HTR-8/SVneo (cell line): Measurements from ENCODE around the gene GORASP1.
A peak's percentile ranks its signal among the peaks of the same experiment; 100 is the strongest.

Experiments
- DNase-seq: peaks from one replicate; pipeline ENCODE4 v3.0.0; 2011; ENCODE audit warnings: low spot score, mixed read lengths; ENCODE audit not compliant: insufficient read length
- FAIRE-seq: peaks from 2 replicates; lab custom pipeline; 2011; peaks lifted over from hg19 to GRCh38; lab: Jason Lieb, UNC

Gene GORASP1

GRCh38 chr3:39103791-39104552, 3.5 kb downstream of the GORASP1 start:
- no peak for DNase-seq
- FAIRE-seq, result no peak

GRCh38 chr3:39103324-39103693, 4.1 kb downstream of the GORASP1 start:
- no peak for FAIRE-seq

GRCh38 chr3:39102504-39103323, 4.7 kb downstream of the GORASP1 start:
- DNase-seq, result no peak

More at GRCh38 chr3:39103324-39103693, 4.1 kb downstream of the GORASP1 start:
- DNase-seq, result no peak

GRCh38 chr3:39101022-39101689, 6.3 kb downstream of the GORASP1 start:
- DNase-seq, result peak; percentile 61
- no peak for FAIRE-seq

More at GRCh38 chr3:39102504-39103323, 4.7 kb downstream of the GORASP1 start:
- no peak for FAIRE-seq

- DNase-seq (no peak), FAIRE-seq (no peak)
These were observed 6.9 kb downstream of the GORASP1 start for GRCh38 chr3:39100500-39100886.

- FAIRE-seq, result no peak
- DNase-seq, result no peak
These were observed 7.5 kb downstream of the GORASP1 start for GRCh38 chr3:39099738-39100499.

GRCh38 chr3:39099242-39099641, 8.2 kb downstream of the GORASP1 start:
- DNase-seq (no peak), FAIRE-seq (no peak)

- FAIRE-seq (no peak), DNase-seq (no peak)
These were observed 8.9 kb downstream of the GORASP1 start for GRCh38 chr3:39098473-39099000.

GRCh38 chr3:39097716-39098472, 9.5 kb downstream of the GORASP1 start:
- DNase-seq (no peak), FAIRE-seq (no peak)

GRCh38 chr3:39096775-39097174, 10.7 kb downstream of the GORASP1 start:
- FAIRE-seq (no peak), DNase-seq (no peak)

- no peak for DNase-seq
These were observed 11.6 kb downstream of the GORASP1 start for GRCh38 chr3:39095778-39096177.

GRCh38 chr3:39094851-39095677, 12.4 kb downstream of the GORASP1 start:
- DNase-seq, result no peak
- no peak for FAIRE-seq

More at GRCh38 chr3:39095778-39096177, 11.6 kb downstream of the GORASP1 start:
- FAIRE-seq, result no peak

GRCh38 chr3:39090922-39091321, 16.5 kb downstream of the GORASP1 start:
- FAIRE-seq (no peak), DNase-seq (no peak)

- DNase-seq, result no peak
These were observed 18.5 kb downstream of the GORASP1 start for GRCh38 chr3:39088889-39089288.

GRCh38 chr3:39088456-39088855, 19.0 kb downstream of the GORASP1 start:
- no peak for DNase-seq

More at GRCh38 chr3:39088889-39089288, 18.5 kb downstream of the GORASP1 start:
- FAIRE-seq, result no peak

GRCh38 chr3:39086144-39086543, 21.3 kb downstream of the GORASP1 start:
- FAIRE-seq, result no peak
- DNase-seq, result no peak

More at GRCh38 chr3:39088456-39088855, 19.0 kb downstream of the GORASP1 start:
- FAIRE-seq, result no peak

GRCh38 chr3:39082666-39083313, 24.6 kb downstream of the GORASP1 start:
- DNase-seq, result no peak
- no peak for FAIRE-seq

- FAIRE-seq (no peak), DNase-seq (no peak)
These were observed 27.4 kb downstream of the GORASP1 start for GRCh38 chr3:39080026-39080425.
